Astrocyte (in vitro differentiated cells and primary cell): ENCODE data around the gene CHST11. TPM values are rescaled to one million over a fixed set of nuclear protein-coding genes. Genes with fewer than 3 reads are reported as not detected.
"Not testable (repeated sequence)": the region's sequence is repeated elsewhere in the genome, so short reads cannot be mapped to it uniquely, and the experiment has no call there.

Source experiments
- DNase-seq: peaks from one replicate; pipeline ENCODE4 v3.0.0-alpha.2; 2010; ENCODE audit warnings: low read depth
- FAIRE-seq: peaks from 2 replicates; lab custom pipeline; 2011; peaks lifted over from hg19 to GRCh38; lab: Jason Lieb, UNC
- H2AFZ ChIP-seq: 2 replicates; pipeline ENCODE4 v1.6.0; 2012; ENCODE audit warnings: low read depth, low read length, inconsistent platforms
- H3K27ac ChIP-seq: 2 replicates; pipeline ENCODE4 v1.5.1; 2011; ENCODE audit warnings: low read depth, low read length, inconsistent platforms
- H3K27me3 ChIP-seq: 2 replicates; pipeline ENCODE4 v1.6.0; 2011; ENCODE audit warnings: low read length, inconsistent platforms; ENCODE audit not compliant: insufficient read depth
- H3K36me3 ChIP-seq: 2 replicates; pipeline ENCODE4 v1.5.1; 2011; ENCODE audit warnings: low read length, inconsistent platforms; ENCODE audit not compliant: insufficient read depth
- H3K4me1 ChIP-seq: 2 replicates; pipeline ENCODE4 v1.5.1; 2011; ENCODE audit warnings: low read length, inconsistent platforms; ENCODE audit not compliant: insufficient read depth
- H3K4me2 ChIP-seq: 2 replicates; pipeline ENCODE4 v1.6.0; 2012; ENCODE audit warnings: low read length, inconsistent platforms
- H3K4me3 ChIP-seq: 2 replicates; pipeline ENCODE4 v1.5.1; 2011; ENCODE audit warnings: low read depth, mild to moderate bottlenecking, low read length, inconsistent platforms; ENCODE audit not compliant: insufficient read depth
- H3K79me2 ChIP-seq: 2 replicates; pipeline ENCODE4 v1.6.0; 2012; ENCODE audit warnings: mild to moderate bottlenecking, low read length, inconsistent platforms; ENCODE audit not compliant: insufficient read depth
- H3K9ac ChIP-seq: 2 replicates; pipeline ENCODE4 v1.6.0; 2012; ENCODE audit warnings: mild to moderate bottlenecking, low read length, inconsistent platforms
- H3K9me3 ChIP-seq: 2 replicates; pipeline ENCODE4 v1.5.1; 2012; ENCODE audit warnings: low read depth, mild to moderate bottlenecking, low read length, inconsistent platforms; ENCODE audit not compliant: insufficient read depth
- H4K20me1 ChIP-seq: 2 replicates; pipeline ENCODE4 v1.6.0; 2012; ENCODE audit warnings: low read length, inconsistent platforms; ENCODE audit not compliant: insufficient read depth
- H3K27ac Mint-ChIP-seq: one replicate; pipeline ENCODE4 v1.8.0; 2021; ENCODE audit warnings: mild to moderate bottlenecking, mixed read lengths; ENCODE audit not compliant: unreplicated experiment
- H3K27me3 Mint-ChIP-seq: one replicate; pipeline ENCODE4 v1.8.0; 2021; ENCODE audit warnings: low read depth, mixed read lengths; ENCODE audit not compliant: unreplicated experiment
- H3K36me3 Mint-ChIP-seq: one replicate; pipeline ENCODE4 v1.8.0; 2021; ENCODE audit warnings: low read depth, mixed read lengths; ENCODE audit not compliant: unreplicated experiment
- H3K4me1 Mint-ChIP-seq: one replicate; pipeline ENCODE4 v1.8.0; 2021; ENCODE audit warnings: low read depth, mixed read lengths; ENCODE audit not compliant: unreplicated experiment
- H3K4me3 Mint-ChIP-seq: one replicate; pipeline ENCODE4 v1.8.0; 2021; ENCODE audit warnings: mild to moderate bottlenecking, moderate library complexity, mixed read lengths; ENCODE audit not compliant: unreplicated experiment
- H3K9me3 Mint-ChIP-seq: one replicate; pipeline ENCODE4 v1.8.0; 2021; ENCODE audit warnings: mild to moderate bottlenecking, mixed read lengths; ENCODE audit not compliant: unreplicated experiment
- EZH2 ChIP-seq: IDR thresholded peaks from 2 replicates; pipeline ENCODE4 v1.6.1; 2012; ENCODE audit warnings: mild to moderate bottlenecking, low read length, inconsistent platforms; ENCODE audit not compliant: insufficient read depth
- total RNA-seq: library from RNA; stranded (reverse); gene quantifications from 2 replicates; pipeline ENCODE4 v1.2.1, GENCODE V29; 2021
- TF ChIP-seq, protein P1 (sequence below): IDR thresholded peaks from 2 replicates; pipeline ENCODE4 v1.5.1; 2011; ENCODE audit warnings: low read depth, mild to moderate bottlenecking, inconsistent platforms, low read length, moderate library complexity; ENCODE audit not compliant: insufficient read depth

Gene CHST11
- total RNA-seq, 1 donor from 2014 or later, result 30.2 TPM

DNA sequence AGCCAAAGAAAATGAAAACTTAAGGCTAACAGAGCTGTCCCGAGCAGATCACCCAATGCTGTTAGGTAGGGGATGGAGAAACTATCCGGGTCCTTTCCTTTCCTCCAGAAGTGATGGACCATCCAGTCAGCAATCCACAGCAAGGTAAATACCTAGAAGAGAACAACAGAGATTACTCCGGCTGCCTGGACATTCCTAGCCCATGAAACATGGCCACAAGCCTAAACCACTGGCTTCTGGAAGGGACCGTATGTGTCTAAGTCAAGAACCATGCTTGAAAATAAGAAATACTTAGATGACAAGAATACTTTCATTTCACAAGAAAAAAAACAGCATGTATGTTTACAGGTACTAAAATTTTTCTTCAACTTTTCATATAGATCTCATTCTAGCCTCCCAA, 348.4 kb downstream of the CHST11 start:
- no peak for TF ChIP-seq EZH2
- TF ChIP-seq, protein P1, sequence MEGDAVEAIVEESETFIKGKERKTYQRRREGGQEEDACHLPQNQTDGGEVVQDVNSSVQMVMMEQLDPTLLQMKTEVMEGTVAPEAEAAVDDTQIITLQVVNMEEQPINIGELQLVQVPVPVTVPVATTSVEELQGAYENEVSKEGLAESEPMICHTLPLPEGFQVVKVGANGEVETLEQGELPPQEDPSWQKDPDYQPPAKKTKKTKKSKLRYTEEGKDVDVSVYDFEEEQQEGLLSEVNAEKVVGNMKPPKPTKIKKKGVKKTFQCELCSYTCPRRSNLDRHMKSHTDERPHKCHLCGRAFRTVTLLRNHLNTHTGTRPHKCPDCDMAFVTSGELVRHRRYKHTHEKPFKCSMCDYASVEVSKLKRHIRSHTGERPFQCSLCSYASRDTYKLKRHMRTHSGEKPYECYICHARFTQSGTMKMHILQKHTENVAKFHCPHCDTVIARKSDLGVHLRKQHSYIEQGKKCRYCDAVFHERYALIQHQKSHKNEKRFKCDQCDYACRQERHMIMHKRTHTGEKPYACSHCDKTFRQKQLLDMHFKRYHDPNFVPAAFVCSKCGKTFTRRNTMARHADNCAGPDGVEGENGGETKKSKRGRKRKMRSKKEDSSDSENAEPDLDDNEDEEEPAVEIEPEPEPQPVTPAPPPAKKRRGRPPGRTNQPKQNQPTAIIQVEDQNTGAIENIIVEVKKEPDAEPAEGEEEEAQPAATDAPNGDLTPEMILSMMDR, result no peak
- H3K27ac Mint-ChIP-seq, result no peak overlapping the region
- peaks cover 6% of the 10 kb centered on the region for H3K4me1 Mint-ChIP-seq

DNA sequence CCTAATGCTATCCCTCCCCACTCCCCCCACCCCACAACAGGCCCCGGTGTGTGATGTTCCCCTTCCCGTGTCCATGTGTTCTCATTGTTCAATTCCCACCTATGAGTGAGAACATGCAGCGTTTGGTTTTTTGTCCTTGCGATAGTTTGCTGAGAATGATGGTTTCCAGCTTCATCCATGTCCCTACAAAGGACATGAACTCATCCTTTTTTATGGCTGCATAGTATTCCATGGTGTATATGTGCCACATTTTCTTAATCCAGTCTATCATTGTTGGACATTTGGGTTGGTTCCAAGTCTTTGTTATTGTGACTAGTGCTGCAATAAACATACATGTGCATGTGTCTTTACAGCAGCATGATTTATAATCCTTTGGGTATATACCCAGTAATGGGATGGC, 349.4 kb downstream of the CHST11 start:
- not testable (repeated sequence) for H3K9me3 Mint-ChIP-seq, H3K36me3 Mint-ChIP-seq, H3K27ac ChIP-seq, H3K4me3 ChIP-seq, H3K9ac ChIP-seq, DNase-seq, H3K79me2 ChIP-seq, H2AFZ ChIP-seq, H3K27me3 Mint-ChIP-seq, H3K36me3 ChIP-seq, H4K20me1 ChIP-seq, H3K27ac Mint-ChIP-seq, H3K4me2 ChIP-seq, FAIRE-seq, H3K4me1 Mint-ChIP-seq, H3K27me3 ChIP-seq, H3K4me3 Mint-ChIP-seq, H3K9me3 ChIP-seq
- H3K4me1 ChIP-seq, result peaks cover 19% of the 10 kb centered on the region

More for the DNA sequence above, 348.4 kb downstream of the CHST11 start:
- Histone ChIP-seq H4K20me1 (no peaks in the 10 kb centered on the region), H3K36me3 (no peaks in the 10 kb centered on the region), H3K9ac (no peak overlapping the region), H3K27me3 (no peaks in the 10 kb centered on the region), H3K9me3 (no peaks in the 10 kb centered on the region), H3K27ac (no peak overlapping the region), H3K4me2 (peak overlapping the region; percentile 38), H3K79me2 (no peaks in the 10 kb centered on the region), H2AFZ (no peak overlapping the region), H3K4me3 (no peak overlapping the region), H3K4me1 (peaks cover 19% of the 10 kb centered on the region)
- Mint-ChIP-seq H3K4me3 (no peak overlapping the region), H3K27me3 (peaks cover 5% of the 10 kb centered on the region), H3K36me3 (peaks cover 3% of the 10 kb centered on the region), H3K9me3 (no peaks in the 10 kb centered on the region)
- FAIRE-seq (peak; percentile 86), DNase-seq (peak; percentile 92)

- peaks cover 13% of the 10 kb centered on the region for H3K4me1 ChIP-seq
- Mint-ChIP-seq H3K27ac (no peak overlapping the region), H3K36me3 (peaks cover 3% of the 10 kb centered on the region), H3K9me3 (no peaks in the 10 kb centered on the region), H3K4me1 (peaks cover 5% of the 10 kb centered on the region), H3K27me3 (no peaks in the 10 kb centered on the region), H3K4me3 (no peak overlapping the region)
- H3K79me2 ChIP-seq, result no peaks in the 10 kb centered on the region
- H3K36me3 ChIP-seq, result no peaks in the 10 kb centered on the region
- no peaks in the 10 kb centered on the region for H4K20me1 ChIP-seq
- TF ChIP-seq, protein P1, result no peak
- no peak for TF ChIP-seq EZH2
- peaks cover 2% of the 10 kb centered on the region for H3K27me3 ChIP-seq
- no peak for FAIRE-seq
- no peak overlapping the region for H2AFZ ChIP-seq
- no peak for DNase-seq
- no peak overlapping the region for H3K9ac ChIP-seq
- no peaks in the 10 kb centered on the region for H3K9me3 ChIP-seq
- H3K27ac ChIP-seq, result no peak overlapping the region
- H3K4me3 ChIP-seq, result no peak overlapping the region
- H3K4me2 ChIP-seq, result no peak overlapping the region
Observed at GRCh38 chr12:104809251-104809650, 352.5 kb downstream of the CHST11 start.
